Measurements from ENCODE around the gene PVALEF.
"Not testable (repeated sequence)": the region's sequence is repeated elsewhere in the genome, so short reads cannot be mapped to it uniquely, and the experiment has no call there.

Gene PVALEF

DNA sequence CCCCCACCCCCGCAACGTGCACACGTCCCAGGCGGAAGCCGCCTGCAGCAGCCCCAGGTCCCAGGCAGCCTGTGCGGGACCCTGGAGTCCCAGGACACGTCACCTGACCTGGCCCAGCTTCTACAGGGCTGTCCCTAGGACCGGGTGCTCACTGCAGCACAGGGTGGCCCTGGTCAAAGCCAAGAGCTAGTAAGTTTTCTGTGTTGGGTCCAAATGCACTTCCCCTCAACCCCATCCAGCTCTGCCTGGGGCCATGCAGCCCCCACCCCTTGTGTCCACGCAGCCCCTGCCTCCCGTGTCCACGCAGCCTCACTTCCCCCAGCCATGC is 22.1 kb upstream of the PVALEF start:
- Histone ChIP-seq H4K20me1 (ENCODE audit: insufficient read depth, low read length) (no peaks in the 10 kb centered on the region), H3K36me3 (replicated peaks; ENCODE audit: low read depth, low read length) (no peaks in the 10 kb centered on the region), H2AFZ (ENCODE audit: low read depth, low read length) (no peak overlapping the region; the same call in 1 of the 2 replicates), H3K4me1 (ENCODE audit: low read length) (no peaks in the 10 kb centered on the region), H3K79me2 (ENCODE audit: low read length) (no peaks in the 10 kb centered on the region), H3K27ac (ENCODE audit: low read length) (no peak overlapping the region), H3K27me3 (ENCODE audit: low read depth, low read length) (peaks cover 4% of the 10 kb centered on the region; the same call in 1 of the 2 replicates), H3K4me2 (ENCODE audit: low read length) (no peak overlapping the region), H3K4me3 (ENCODE audit: low read length) (no peak overlapping the region), H3K9me3 (ENCODE audit: insufficient read depth, low read length) (no peaks in the 10 kb centered on the region), H3K9ac (ENCODE audit: low read length) (no peak overlapping the region)
- TF ChIP-seq EZH2phosphoT487 (IDR thresholded peaks at IDR 0.05; ENCODE audit: low read depth), result no peak
- no peak for TF ChIP-seq CTCF (IDR thresholded peaks at IDR 0.05; ENCODE audit: low read depth, low read length)

GRCh38 chr17:81143717-81144422 is 21.4 kb upstream of the PVALEF start:
- Histone ChIP-seq H3K4me3 (ENCODE audit: low read length) (no peak overlapping the region), H3K9ac (ENCODE audit: low read length) (no peak overlapping the region), H4K20me1 (ENCODE audit: insufficient read depth, low read length) (no peaks in the 10 kb centered on the region), H3K9me3 (ENCODE audit: insufficient read depth, low read length) (no peaks in the 10 kb centered on the region), H3K4me2 (ENCODE audit: low read length) (no peak overlapping the region), H3K27ac (ENCODE audit: low read length) (no peak overlapping the region), H3K4me1 (ENCODE audit: low read length) (no peaks in the 10 kb centered on the region), H3K27me3 (ENCODE audit: low read depth, low read length) (peaks cover 4% of the 10 kb centered on the region; the same call in 1 of the 2 replicates), H3K79me2 (ENCODE audit: low read length) (no peaks in the 10 kb centered on the region), H3K36me3 (replicated peaks; ENCODE audit: low read depth, low read length) (no peaks in the 10 kb centered on the region), H2AFZ (ENCODE audit: low read depth, low read length) (no peak overlapping the region)
- no peak for TF ChIP-seq CTCF (IDR thresholded peaks at IDR 0.05; ENCODE audit: low read depth, low read length)
- TF ChIP-seq EZH2phosphoT487 (IDR thresholded peaks at IDR 0.05; ENCODE audit: low read depth), result no peak

- no peak overlapping the region for H2AFZ ChIP-seq (ENCODE audit: low read depth, low read length)
- no peak for TF ChIP-seq EZH2phosphoT487 (IDR thresholded peaks at IDR 0.05; ENCODE audit: low read depth)
- no peak for TF ChIP-seq CTCF (IDR thresholded peaks at IDR 0.05; ENCODE audit: low read depth, low read length)
- H3K9ac ChIP-seq (ENCODE audit: low read length), result no peak overlapping the region
- no peaks in the 10 kb centered on the region for H4K20me1 ChIP-seq (ENCODE audit: insufficient read depth, low read length)
- no peak overlapping the region for H3K4me2 ChIP-seq (ENCODE audit: low read length)
- H3K4me1 ChIP-seq (ENCODE audit: low read length), result no peaks in the 10 kb centered on the region
- H3K27me3 ChIP-seq (ENCODE audit: low read depth, low read length), result peaks cover 4% of the 10 kb centered on the region; the same call in 1 of the 2 replicates
- H3K4me3 ChIP-seq (ENCODE audit: low read length), result no peak overlapping the region
- no peaks in the 10 kb centered on the region for H3K9me3 ChIP-seq (ENCODE audit: insufficient read depth, low read length)
- no peak overlapping the region for H3K27ac ChIP-seq (ENCODE audit: low read length)
- H3K79me2 ChIP-seq (ENCODE audit: low read length), result no peaks in the 10 kb centered on the region
- H3K36me3 ChIP-seq (replicated peaks; ENCODE audit: low read depth, low read length), result no peaks in the 10 kb centered on the region
Measured at GRCh38 chr17:81144423-81144781, 20.9 kb upstream of the PVALEF start.

GRCh38 chr17:81146208-81146607 is 19.1 kb upstream of the PVALEF start:
- not testable (repeated sequence) for H3K79me2 ChIP-seq (ENCODE audit: low read length); H2AFZ ChIP-seq (ENCODE audit: low read depth, low read length); H3K9me3 ChIP-seq (ENCODE audit: insufficient read depth, low read length); H3K36me3 ChIP-seq (replicated peaks; ENCODE audit: low read depth, low read length); H4K20me1 ChIP-seq (ENCODE audit: insufficient read depth, low read length); H3K27me3 ChIP-seq (ENCODE audit: low read depth, low read length); H3K4me3 ChIP-seq (ENCODE audit: low read length); H3K4me2 ChIP-seq (ENCODE audit: low read length); H3K27ac ChIP-seq (ENCODE audit: low read length); H3K9ac ChIP-seq (ENCODE audit: low read length); H3K4me1 ChIP-seq (ENCODE audit: low read length)
